Measurements from ENCODE around the gene INPP5E.

The INPP5E gene

GRCh38 chr9:136380381-136380780 is 59.3 kb downstream of the INPP5E start:
- Histone ChIP-seq H3K36me3 (ENCODE audit: control insufficient read depth, insufficient read depth, low read length) (no peaks in the 10 kb centered on the region), H3K9me3 (ENCODE audit: control insufficient read depth, low read length) (no peaks in the 10 kb centered on the region), H3K4me1 (no peaks in the 10 kb centered on the region), H3K27me3 (ENCODE audit: control insufficient read depth, insufficient read depth, low read length) (no peaks in the 10 kb centered on the region), H3K27ac (no peak overlapping the region), H3K79me2 (no peaks in the 10 kb centered on the region), H3K4me2 (ENCODE audit: low read length) (no peak overlapping the region), H3K4me3 (ENCODE audit: low read depth, low read length) (no peak overlapping the region), H3K9ac (no peak overlapping the region), H2AFZ (no peak overlapping the region)
- TF ChIP-seq CTCF (IDR thresholded peaks at IDR 0.05) = no peak

GRCh38 chr9:136379891-136380290 is 59.8 kb downstream of the INPP5E start:
- Histone ChIP-seq H3K79me2 (no peaks in the 10 kb centered on the region), H3K27me3 (ENCODE audit: control insufficient read depth, insufficient read depth, low read length) (no peaks in the 10 kb centered on the region), H3K4me2 (ENCODE audit: low read length) (no peak overlapping the region), H3K9me3 (ENCODE audit: control insufficient read depth, low read length) (no peaks in the 10 kb centered on the region), H3K27ac (no peak overlapping the region), H2AFZ (no peak overlapping the region), H3K4me3 (ENCODE audit: low read depth, low read length) (no peak overlapping the region), H3K4me1 (no peaks in the 10 kb centered on the region), H3K9ac (no peak overlapping the region), H3K36me3 (ENCODE audit: control insufficient read depth, insufficient read depth, low read length) (no peaks in the 10 kb centered on the region)
- TF ChIP-seq CTCF (IDR thresholded peaks at IDR 0.05) = no peak

- Histone ChIP-seq H2AFZ (no peak overlapping the region), H3K27me3 (ENCODE audit: control insufficient read depth, insufficient read depth, low read length) (no peaks in the 10 kb centered on the region), H3K79me2 (no peaks in the 10 kb centered on the region), H3K36me3 (ENCODE audit: control insufficient read depth, insufficient read depth, low read length) (no peaks in the 10 kb centered on the region), H3K9me3 (ENCODE audit: control insufficient read depth, low read length) (no peaks in the 10 kb centered on the region), H3K4me1 (no peaks in the 10 kb centered on the region), H3K9ac (no peak overlapping the region), H3K4me2 (ENCODE audit: low read length) (no peak overlapping the region), H3K27ac (no peak overlapping the region), H3K4me3 (ENCODE audit: low read depth, low read length) (no peak overlapping the region)
- TF ChIP-seq CTCF (IDR thresholded peaks at IDR 0.05) = no peak
Measured at GRCh38 chr9:136379401-136379800, 60.2 kb downstream of the INPP5E start.

- no peak for TF ChIP-seq CTCF (IDR thresholded peaks at IDR 0.05)
- no peaks in the 10 kb centered on the region for H3K36me3 ChIP-seq (ENCODE audit: control insufficient read depth, insufficient read depth, low read length)
Measured at GRCh38 chr9:136379003-136379287, 60.7 kb downstream of the INPP5E start.

More at GRCh38 chr9:136379003-136379287, 60.7 kb downstream of the INPP5E start:
- H3K4me1 ChIP-seq = no peaks in the 10 kb centered on the region
- no peak overlapping the region for H3K4me3 ChIP-seq (ENCODE audit: low read depth, low read length)
- H3K27ac ChIP-seq = no peak overlapping the region
- no peak overlapping the region for H3K4me2 ChIP-seq (ENCODE audit: low read length)
- no peak overlapping the region for H3K9ac ChIP-seq
- H2AFZ ChIP-seq = no peak overlapping the region
- no peaks in the 10 kb centered on the region for H3K27me3 ChIP-seq (ENCODE audit: control insufficient read depth, insufficient read depth, low read length)
- H3K79me2 ChIP-seq = no peaks in the 10 kb centered on the region
- H3K9me3 ChIP-seq (ENCODE audit: control insufficient read depth, low read length) = no peaks in the 10 kb centered on the region
